Natural killer cell (primary cell): ENCODE results near the gene C13orf46. TPM values are rescaled to one million over a fixed set of nuclear protein-coding genes. Genes with fewer than 3 reads are reported as not detected.

Experiments used
- ATAC-seq, 3 donors: fragments of 150-1000 bp in 2 of 3; fragments of 200-7000 bp in 1 of 3; cut with Tn5 transposase; 1 replicate in 1 of 3; 2 replicates in 2 of 3; pipeline ENCODE4 v1.10.0; 2021; ENCODE audit warnings: mild to moderate bottlenecking in 2 of 3, moderate library complexity in 2 of 3
- DNase-seq, 2 donors: peaks; one replicate each; pipeline versions ENCODE4 v3.0.0 to v3.0.0-alpha.2; 2013 to 2021; ENCODE audit warnings: mixed read lengths in 1 of 2
- H3K27ac ChIP-seq: one replicate; pipeline ENCODE4 v1.5.1; 2013; ENCODE audit warnings: mild to moderate bottlenecking, low read length
- H3K27me3 ChIP-seq: one replicate; pipeline ENCODE4 v1.6.1; 2013; ENCODE audit warnings: low read length; ENCODE audit not compliant: control insufficient read depth, insufficient read depth
- H3K36me3 ChIP-seq: one replicate; pipeline ENCODE4 v1.6.1; 2013; ENCODE audit warnings: low read length; ENCODE audit not compliant: control insufficient read depth, insufficient read depth
- H3K4me1 ChIP-seq: one replicate; pipeline ENCODE4 v1.6.1; 2013; ENCODE audit warnings: low read length; ENCODE audit not compliant: control insufficient read depth, insufficient read depth
- H3K4me3 ChIP-seq: one replicate; pipeline ENCODE4 v1.5.1; 2013; ENCODE audit warnings: low read length
- H3K9me3 ChIP-seq: one replicate; pipeline ENCODE4 v1.6.1; 2013; ENCODE audit warnings: low read length; ENCODE audit not compliant: control insufficient read depth, insufficient read depth
- H3K27ac Mint-ChIP-seq, 2 donors: one replicate each; pipeline ENCODE4 v1.8.0; 2022; ENCODE audit warnings: mild to moderate bottlenecking in 2 of 2, mixed read lengths in 2 of 2, moderate library complexity in 1 of 2
- H3K27me3 Mint-ChIP-seq, 2 donors: one replicate each; pipeline ENCODE4 v1.8.0; 2022; ENCODE audit warnings: low read depth in 2 of 2, mixed read lengths in 2 of 2
- H3K36me3 Mint-ChIP-seq: one replicate; pipeline ENCODE4 v1.8.0; 2022; ENCODE audit warnings: mixed read lengths
- H3K4me1 Mint-ChIP-seq, 2 donors: one replicate each; pipeline ENCODE4 v1.8.0; 2022; ENCODE audit warnings: mixed read lengths in 2 of 2
- H3K4me3 Mint-ChIP-seq: one replicate; pipeline ENCODE4 v1.8.0; 2022; ENCODE audit warnings: mild to moderate bottlenecking, moderate library complexity, mixed read lengths
- H3K9me3 Mint-ChIP-seq, 2 donors: one replicate each; pipeline ENCODE4 v1.8.0; 2022; ENCODE audit warnings: mixed read lengths in 2 of 2
- CTCF ChIP-seq: fragments of 200-600 bp; IDR thresholded peaks from one replicate; pipeline ENCODE4 v1.8.0; 2022; ENCODE audit warnings: antibody characterized with exemption
- WGBS: methylation state at CpG from one replicate; pipeline ENCODE4 v1.1.7; 2013; ENCODE audit warnings: missing lambda C conversion rate; ENCODE audit not compliant: insufficient coverage; 5-methylcytosine and 5-hydroxymethylcytosine counted together
- intact Hi-C: fragments of 100-400 bp; cut with micrococcal nuclease; formaldehyde crosslinking; loops from one replicate; pipeline ENCODE4 v1.14.2; 2022
- total RNA-seq, 4 donors: library from RNA; stranded (reverse); fragments of 120-200 nt in 1 of 4; gene quantifications; one replicate each; pipeline versions ENCODE4 v1.2.3 to v1.2.4, GENCODE V29; 2013 to 2022

Gene C13orf46
- total RNA-seq, 3 donors from 2014 or later (not counting 1 experiment from before 2014, with no cell fraction given) = 21.1 to 23.9 (median 23.5) TPM

DNA sequence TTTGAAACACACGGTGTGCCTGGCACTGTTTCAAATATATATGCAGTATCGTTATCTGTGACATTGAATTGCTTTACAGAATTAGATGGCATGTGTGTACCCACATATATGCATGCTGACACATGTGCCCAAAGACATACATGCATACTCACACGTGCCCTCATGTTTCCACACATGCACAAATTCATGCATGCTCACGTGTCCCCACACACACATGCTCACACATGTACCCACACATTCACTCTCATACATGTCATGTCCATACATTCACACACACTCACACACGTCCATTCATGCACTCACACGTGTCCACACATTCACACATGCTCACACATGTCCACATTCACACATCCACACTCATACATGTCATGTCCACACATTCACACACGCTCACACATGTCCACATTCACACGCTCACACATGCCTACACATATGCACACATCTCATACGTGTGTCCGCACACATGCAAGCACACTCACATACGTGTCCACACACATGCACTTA lies 17.9 kb upstream of the C13orf46 start:
- H3K4me3 ChIP-seq = no peak overlapping the region
- TF ChIP-seq CTCF = no peak
- Mint-ChIP-seq H3K27ac (peak overlapping the region in 1 of 2 donors; percentile 23), H3K4me3 (no peak overlapping the region), H3K4me1 (peaks cover 16 to 27% of the 10 kb centered on the region in 2 donors), H3K9me3 (peaks cover 0 to 8% of the 10 kb centered on the region in 2 donors), H3K27me3 (no peaks in the 10 kb centered on the region), H3K36me3 (no peaks in the 10 kb centered on the region)
- ATAC-seq (peak in 1 of 3 donors; percentile 22), DNase-seq (no peak)
- intact Hi-C loops = no loop called here
- H3K27ac ChIP-seq = no peak overlapping the region
- WGBS = 97% methylated on average over 11 of the region's 11 CpGs
- H3K27me3 ChIP-seq = no peaks in the 10 kb centered on the region
- H3K9me3 ChIP-seq = no peaks in the 10 kb centered on the region
- peaks cover 5% of the 10 kb centered on the region for H3K4me1 ChIP-seq
- H3K36me3 ChIP-seq = peaks cover 58% of the 10 kb centered on the region

- Histone ChIP-seq H3K27me3 (no peaks in the 10 kb centered on the region), H3K36me3 (peaks cover 53% of the 10 kb centered on the region), H3K4me3 (no peak overlapping the region), H3K4me1 (peaks cover 5% of the 10 kb centered on the region), H3K9me3 (no peaks in the 10 kb centered on the region), H3K27ac (no peak overlapping the region)
- WGBS = 95% methylated on average over 10 of the region's 10 CpGs
- ATAC-seq = no peak
- no peak for DNase-seq
- Mint-ChIP-seq H3K4me1 (peaks cover 16 to 27% of the 10 kb centered on the region in 2 donors), H3K36me3 (no peaks in the 10 kb centered on the region), H3K9me3 (peaks cover 0 to 8% of the 10 kb centered on the region in 2 donors), H3K27ac (no peak overlapping the region), H3K4me3 (no peak overlapping the region), H3K27me3 (no peaks in the 10 kb centered on the region)
- no peak for TF ChIP-seq CTCF
- intact Hi-C loops = no loop called here
Observed at GRCh38 chr13:113991191-113991669, 17.4 kb upstream of the C13orf46 start.

DNA sequence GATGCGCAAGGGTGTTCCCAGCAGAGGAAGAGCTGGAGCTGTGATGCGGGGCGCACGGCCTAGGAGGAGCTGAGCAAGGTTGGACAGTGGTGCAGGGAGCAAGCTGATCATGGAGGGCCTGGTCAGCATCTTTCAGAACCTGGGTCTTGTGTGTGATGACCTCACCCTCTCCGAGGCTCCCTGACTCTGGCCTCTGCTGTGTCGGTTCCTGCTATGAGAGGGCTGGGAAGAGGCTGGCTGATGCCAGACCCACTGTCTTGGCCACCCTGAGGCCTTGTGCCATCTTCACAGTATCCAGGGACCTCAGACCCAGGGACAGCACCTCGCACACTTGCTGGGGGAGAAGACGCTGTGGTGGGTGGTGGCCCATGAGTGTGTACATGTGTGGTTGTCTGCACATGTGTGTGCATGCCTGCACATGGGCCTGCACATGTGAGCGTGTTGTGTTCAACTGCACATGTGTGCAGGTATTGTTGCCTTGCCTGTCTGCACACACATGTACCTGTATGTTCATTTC lies 16.5 kb upstream of the C13orf46 start:
- Histone ChIP-seq H3K27me3 (no peaks in the 10 kb centered on the region), H3K4me1 (peaks cover 5% of the 10 kb centered on the region), H3K4me3 (no peak overlapping the region), H3K27ac (no peak overlapping the region), H3K9me3 (no peaks in the 10 kb centered on the region), H3K36me3 (peaks cover 49% of the 10 kb centered on the region)
- no peaks in the 10 kb centered on the region for H3K36me3 Mint-ChIP-seq
- peak overlapping the region; percentile 59 to 73 for H3K27ac Mint-ChIP-seq
- WGBS = 96% methylated on average over 9 of the region's 9 CpGs
- H3K4me1 Mint-ChIP-seq = peaks cover 16 to 27% of the 10 kb centered on the region in 2 donors
- H3K27me3 Mint-ChIP-seq = no peaks in the 10 kb centered on the region
- ATAC-seq = peak in 1 of 3 donors; percentile 26
- intact Hi-C loops = no loop called here
- H3K9me3 Mint-ChIP-seq = peaks cover 0 to 8% of the 10 kb centered on the region in 2 donors
- no peak overlapping the region for H3K4me3 Mint-ChIP-seq
- TF ChIP-seq CTCF = no peak
- no peak for DNase-seq
